ENCODE measurements around the gene CTNS.

Gene CTNS

GRCh38 chr17:3678095-3678820, 41.7 kb downstream of the CTNS start:
- TF ChIP-seq, protein P1, sequence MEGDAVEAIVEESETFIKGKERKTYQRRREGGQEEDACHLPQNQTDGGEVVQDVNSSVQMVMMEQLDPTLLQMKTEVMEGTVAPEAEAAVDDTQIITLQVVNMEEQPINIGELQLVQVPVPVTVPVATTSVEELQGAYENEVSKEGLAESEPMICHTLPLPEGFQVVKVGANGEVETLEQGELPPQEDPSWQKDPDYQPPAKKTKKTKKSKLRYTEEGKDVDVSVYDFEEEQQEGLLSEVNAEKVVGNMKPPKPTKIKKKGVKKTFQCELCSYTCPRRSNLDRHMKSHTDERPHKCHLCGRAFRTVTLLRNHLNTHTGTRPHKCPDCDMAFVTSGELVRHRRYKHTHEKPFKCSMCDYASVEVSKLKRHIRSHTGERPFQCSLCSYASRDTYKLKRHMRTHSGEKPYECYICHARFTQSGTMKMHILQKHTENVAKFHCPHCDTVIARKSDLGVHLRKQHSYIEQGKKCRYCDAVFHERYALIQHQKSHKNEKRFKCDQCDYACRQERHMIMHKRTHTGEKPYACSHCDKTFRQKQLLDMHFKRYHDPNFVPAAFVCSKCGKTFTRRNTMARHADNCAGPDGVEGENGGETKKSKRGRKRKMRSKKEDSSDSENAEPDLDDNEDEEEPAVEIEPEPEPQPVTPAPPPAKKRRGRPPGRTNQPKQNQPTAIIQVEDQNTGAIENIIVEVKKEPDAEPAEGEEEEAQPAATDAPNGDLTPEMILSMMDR (IDR thresholded peaks at IDR 0.05; ENCODE audit: low read depth, low read length): no peak
- no peak overlapping the region for H3K4me3 ChIP-seq (ENCODE audit: low read depth, low read length)

- TF ChIP-seq, protein P1 (IDR thresholded peaks at IDR 0.05; ENCODE audit: low read depth, low read length): no peak
- no peak overlapping the region for H3K4me3 ChIP-seq (ENCODE audit: low read depth, low read length)
These were observed 42.4 kb downstream of the CTNS start for GRCh38 chr17:3678821-3679530.

- TF ChIP-seq, protein P1 (IDR thresholded peaks at IDR 0.05; ENCODE audit: low read depth, low read length): no peak
- no peak overlapping the region for H3K4me3 ChIP-seq (ENCODE audit: low read depth, low read length)
These were observed 43.1 kb downstream of the CTNS start for GRCh38 chr17:3679531-3680126.

- TF ChIP-seq, protein P1 (IDR thresholded peaks at IDR 0.05; ENCODE audit: low read depth, low read length): no peak
- no peak overlapping the region for H3K4me3 ChIP-seq (ENCODE audit: low read depth, low read length)
These were observed 44.5 kb downstream of the CTNS start for GRCh38 chr17:3681057-3681456.

GRCh38 chr17:3681565-3681964, 45.0 kb downstream of the CTNS start:
- TF ChIP-seq, protein P1 (IDR thresholded peaks at IDR 0.05; ENCODE audit: low read depth, low read length): no peak
- no peak overlapping the region for H3K4me3 ChIP-seq (ENCODE audit: low read depth, low read length)

DNA sequence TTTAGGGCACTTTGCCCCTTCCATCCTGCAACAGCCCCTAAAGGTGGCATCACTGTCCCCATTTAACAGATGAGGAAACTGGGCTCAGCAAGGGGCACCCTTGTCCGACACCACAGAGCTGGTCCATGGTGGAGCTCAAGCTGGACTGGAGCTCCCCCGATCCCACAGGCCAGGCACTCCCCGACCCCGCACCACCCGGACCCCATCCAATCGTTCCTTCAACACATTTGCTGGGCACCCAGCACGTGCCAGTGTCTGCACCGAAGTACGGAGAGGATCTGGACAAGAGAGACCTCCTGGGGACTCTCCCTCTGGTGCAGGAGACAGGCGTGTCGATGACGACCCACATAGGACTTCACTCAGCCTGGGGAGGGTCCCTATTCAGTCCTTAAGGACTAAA, 45.5 kb downstream of the CTNS start:
- H3K4me3 ChIP-seq (ENCODE audit: low read depth, low read length): no peak overlapping the region
- TF ChIP-seq, protein P1 (IDR thresholded peaks at IDR 0.05; ENCODE audit: low read depth, low read length): no peak

DNA sequence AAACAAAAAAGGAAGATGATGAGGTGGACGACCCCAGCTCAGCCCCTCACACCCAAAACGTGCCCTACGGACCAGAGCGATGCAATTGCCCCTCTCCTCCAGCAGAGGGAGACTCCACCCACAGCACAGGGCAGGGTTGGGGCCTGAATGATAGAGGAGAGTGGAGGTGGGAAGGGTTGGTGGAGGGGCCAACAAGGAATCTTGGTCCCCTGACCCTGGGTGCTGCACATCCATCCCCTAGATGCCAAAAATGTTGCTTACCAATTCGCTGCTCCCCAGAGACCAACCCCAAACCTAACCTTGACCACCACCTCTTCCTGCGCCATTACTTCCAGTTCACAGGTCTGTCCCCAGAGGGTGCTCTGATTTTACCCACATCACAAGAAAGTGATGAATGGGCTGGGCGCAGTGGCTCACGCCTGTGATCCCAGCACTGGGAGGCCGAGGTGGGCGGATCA, 46.5 kb downstream of the CTNS start:
- no peak overlapping the region for H3K4me3 ChIP-seq (ENCODE audit: low read depth, low read length)
- TF ChIP-seq, protein P1 (IDR thresholded peaks at IDR 0.05; ENCODE audit: low read depth, low read length): peak; percentile 98

Measured in WI38 (cell line).